ENCODE data around the gene IL23R. TPM values are rescaled to one million over a fixed set of nuclear protein-coding genes. Genes with fewer than 3 reads are reported as not detected.

The IL23R gene
- total RNA-seq, 1 donor = not detected

- H2AFZ ChIP-seq (ENCODE audit: low read length) = no peak overlapping the region
- no peak overlapping the region for H3K4me3 ChIP-seq (ENCODE audit: insufficient read depth, low read length)
- H3K36me3 ChIP-seq (ENCODE audit: insufficient read depth, low read length) = no peaks in the 10 kb centered on the region
- H4K20me1 ChIP-seq (ENCODE audit: insufficient read depth, low read length) = no peaks in the 10 kb centered on the region
- DNase-seq (ENCODE audit: insufficient read length, low spot score, missing footprints) = no peak
- no peaks in the 10 kb centered on the region for H3K4me1 ChIP-seq (ENCODE audit: insufficient read depth, low read length)
- H3K27ac ChIP-seq (ENCODE audit: low read depth, low read length) = no peak overlapping the region
- H3K9me3 ChIP-seq (ENCODE audit: low read depth, low read length) = no peaks in the 10 kb centered on the region
- no peak overlapping the region for H3K4me2 ChIP-seq (ENCODE audit: insufficient read depth, low read length)
- H3K79me2 ChIP-seq (ENCODE audit: insufficient read depth, low read length) = no peaks in the 10 kb centered on the region
- TF ChIP-seq CTCF (IDR thresholded peaks at IDR 0.05; ENCODE audit: extremely low read depth, low read depth, low read length) = no peak
- H3K27me3 ChIP-seq (ENCODE audit: insufficient read depth, low read length) = no peaks in the 10 kb centered on the region
Observed at GRCh38 chr1:67264899-67265298, 98.6 kb downstream of the IL23R start.

GRCh38 chr1:67269061-67269460 is 102.8 kb downstream of the IL23R start:
- Histone ChIP-seq H3K27me3 (ENCODE audit: insufficient read depth, low read length) (no peaks in the 10 kb centered on the region), H3K4me2 (ENCODE audit: insufficient read depth, low read length) (no peak overlapping the region), H3K27ac (ENCODE audit: low read depth, low read length) (no peak overlapping the region), H3K9me3 (ENCODE audit: low read depth, low read length) (peaks cover 3% of the 10 kb centered on the region), H3K4me3 (ENCODE audit: insufficient read depth, low read length) (no peak overlapping the region), H2AFZ (ENCODE audit: low read length) (no peak overlapping the region), H3K79me2 (ENCODE audit: insufficient read depth, low read length) (no peaks in the 10 kb centered on the region), H4K20me1 (ENCODE audit: insufficient read depth, low read length) (no peaks in the 10 kb centered on the region), H3K36me3 (ENCODE audit: insufficient read depth, low read length) (no peaks in the 10 kb centered on the region), H3K4me1 (ENCODE audit: insufficient read depth, low read length) (no peaks in the 10 kb centered on the region)
- no peak for TF ChIP-seq CTCF (IDR thresholded peaks at IDR 0.05; ENCODE audit: extremely low read depth, low read depth, low read length)
- DNase-seq (ENCODE audit: insufficient read length, low spot score, missing footprints) = no peak

GRCh38 chr1:67270541-67270940 is 104.3 kb downstream of the IL23R start:
- Histone ChIP-seq H3K4me3 (ENCODE audit: insufficient read depth, low read length) (no peak overlapping the region), H3K27ac (ENCODE audit: low read depth, low read length) (no peak overlapping the region), H3K79me2 (ENCODE audit: insufficient read depth, low read length) (no peaks in the 10 kb centered on the region), H2AFZ (ENCODE audit: low read length) (no peak overlapping the region), H3K36me3 (ENCODE audit: insufficient read depth, low read length) (no peaks in the 10 kb centered on the region), H3K27me3 (ENCODE audit: insufficient read depth, low read length) (no peaks in the 10 kb centered on the region), H3K4me2 (ENCODE audit: insufficient read depth, low read length) (no peak overlapping the region), H3K4me1 (ENCODE audit: insufficient read depth, low read length) (no peaks in the 10 kb centered on the region), H4K20me1 (ENCODE audit: insufficient read depth, low read length) (no peaks in the 10 kb centered on the region), H3K9me3 (ENCODE audit: low read depth, low read length) (peaks cover 3% of the 10 kb centered on the region)
- DNase-seq (ENCODE audit: insufficient read length, low spot score, missing footprints) = no peak
- TF ChIP-seq CTCF (IDR thresholded peaks at IDR 0.05; ENCODE audit: extremely low read depth, low read depth, low read length) = no peak

- no peaks in the 10 kb centered on the region for H3K79me2 ChIP-seq (ENCODE audit: insufficient read depth, low read length)
- no peaks in the 10 kb centered on the region for H3K4me1 ChIP-seq (ENCODE audit: insufficient read depth, low read length)
- H3K4me2 ChIP-seq (ENCODE audit: insufficient read depth, low read length) = no peak overlapping the region
- no peaks in the 10 kb centered on the region for H3K36me3 ChIP-seq (ENCODE audit: insufficient read depth, low read length)
- H3K9me3 ChIP-seq (ENCODE audit: low read depth, low read length) = peaks cover 3% of the 10 kb centered on the region
- no peaks in the 10 kb centered on the region for H3K27me3 ChIP-seq (ENCODE audit: insufficient read depth, low read length)
- no peak overlapping the region for H3K4me3 ChIP-seq (ENCODE audit: insufficient read depth, low read length)
- TF ChIP-seq CTCF (IDR thresholded peaks at IDR 0.05; ENCODE audit: extremely low read depth, low read depth, low read length) = no peak
- H3K27ac ChIP-seq (ENCODE audit: low read depth, low read length) = no peak overlapping the region
- no peak overlapping the region for H2AFZ ChIP-seq (ENCODE audit: low read length)
- no peak for DNase-seq (ENCODE audit: insufficient read length, low spot score, missing footprints)
- H4K20me1 ChIP-seq (ENCODE audit: insufficient read depth, low read length) = no peaks in the 10 kb centered on the region
Observed at GRCh38 chr1:67273591-67273990, 107.3 kb downstream of the IL23R start.

All from osteoblast (primary cell).